ENCODE results near the gene CGNL1. TPM values are rescaled to one million over a fixed set of nuclear protein-coding genes. Genes with fewer than 3 reads are reported as not detected.
A peak's percentile ranks its signal among the peaks of the same experiment; 100 is the strongest.

Gene CGNL1
- total RNA-seq, 1 donor from 2014 or later = 31.9 TPM

- H3K36me3 ChIP-seq = no peaks in the 10 kb centered on the region
- peaks cover 35% of the 10 kb centered on the region for H3K4me1 ChIP-seq
- no peak for DNase-seq
- H3K4me3 ChIP-seq = no peak overlapping the region
- H3K27me3 ChIP-seq (ENCODE audit: low read depth) = no peaks in the 10 kb centered on the region
- no peak for TF ChIP-seq CTCF (IDR thresholded peaks at IDR 0.05; ENCODE audit: borderline replicate concordance)
- intact Hi-C loops (cut with micrococcal nuclease) = no loop called here
- H3K27ac ChIP-seq (replicated peaks) = no peak overlapping the region
- H3K9me3 ChIP-seq (replicated peaks) = no peaks in the 10 kb centered on the region
Measured at GRCh38 chr15:57335293-57335715, 41.0 kb upstream of the CGNL1 start.

- no peak overlapping the region for H3K27ac ChIP-seq (replicated peaks)
- DNase-seq = no peak
- intact Hi-C loops (cut with micrococcal nuclease) = no loop called here
- peaks cover 35% of the 10 kb centered on the region for H3K4me1 ChIP-seq
- H3K27me3 ChIP-seq (ENCODE audit: low read depth) = no peaks in the 10 kb centered on the region
- H3K4me3 ChIP-seq = no peak overlapping the region
- H3K9me3 ChIP-seq (replicated peaks) = no peaks in the 10 kb centered on the region
- TF ChIP-seq CTCF (IDR thresholded peaks at IDR 0.05; ENCODE audit: borderline replicate concordance) = no peak
- no peaks in the 10 kb centered on the region for H3K36me3 ChIP-seq
Measured at GRCh38 chr15:57335719-57336118, 40.6 kb upstream of the CGNL1 start.

- peak; percentile 32 for TF ChIP-seq CTCF (IDR thresholded peaks at IDR 0.05; ENCODE audit: borderline replicate concordance)
- Histone ChIP-seq H3K36me3 (no peaks in the 10 kb centered on the region), H3K9me3 (replicated peaks) (no peaks in the 10 kb centered on the region), H3K4me3 (peak overlapping the region; percentile 8), H3K27ac (replicated peaks) (peak overlapping the region; percentile 84), H3K4me1 (peaks cover 39% of the 10 kb centered on the region), H3K27me3 (ENCODE audit: low read depth) (no peaks in the 10 kb centered on the region)
- intact Hi-C loops (cut with micrococcal nuclease) = no loop called here
- peak; percentile 69 for DNase-seq
Measured at GRCh38 chr15:57337868-57338411, 38.4 kb upstream of the CGNL1 start.

- no peak overlapping the region for H3K4me3 ChIP-seq
- TF ChIP-seq CTCF (IDR thresholded peaks at IDR 0.05; ENCODE audit: borderline replicate concordance) = no peak
- intact Hi-C loops (cut with micrococcal nuclease) = no loop called here
Measured at GRCh38 chr15:57339321-57339720, 37.0 kb upstream of the CGNL1 start.

GRCh38 chr15:57340682-57341259 is 35.5 kb upstream of the CGNL1 start:
- intact Hi-C loops (cut with micrococcal nuclease) = loop anchor here (2.0 kb wide), 1 partner anchor 186 kb away; no protein-coding TSS in a partner anchor
- TF ChIP-seq CTCF (IDR thresholded peaks at IDR 0.05; ENCODE audit: borderline replicate concordance) = peak; percentile 94
- DNase-seq = no peak
- Histone ChIP-seq H3K36me3 (no peaks in the 10 kb centered on the region), H3K27ac (replicated peaks) (no peak overlapping the region), H3K4me3 (no peak overlapping the region), H3K27me3 (ENCODE audit: low read depth) (no peaks in the 10 kb centered on the region), H3K4me1 (peaks cover 23% of the 10 kb centered on the region), H3K9me3 (replicated peaks) (no peaks in the 10 kb centered on the region)

More at GRCh38 chr15:57339321-57339720, 37.0 kb upstream of the CGNL1 start:
- Histone ChIP-seq H3K27ac (replicated peaks) (no peak overlapping the region), H3K27me3 (ENCODE audit: low read depth) (no peaks in the 10 kb centered on the region), H3K9me3 (replicated peaks) (no peaks in the 10 kb centered on the region), H3K36me3 (no peaks in the 10 kb centered on the region), H3K4me1 (peaks cover 38% of the 10 kb centered on the region)
- DNase-seq = no peak
